GM12801 (cell line): ENCODE data around the gene GPA33.

Experiments used
- TF ChIP-seq, protein P1 (sequence below): IDR thresholded peaks from one replicate; pipeline ENCODE4 v1.5.1; 2011; ENCODE audit warnings: control low read depth; ENCODE audit not compliant: insufficient read length; ENCODE audit errors: extremely low read depth

GPA33 gene

DNA sequence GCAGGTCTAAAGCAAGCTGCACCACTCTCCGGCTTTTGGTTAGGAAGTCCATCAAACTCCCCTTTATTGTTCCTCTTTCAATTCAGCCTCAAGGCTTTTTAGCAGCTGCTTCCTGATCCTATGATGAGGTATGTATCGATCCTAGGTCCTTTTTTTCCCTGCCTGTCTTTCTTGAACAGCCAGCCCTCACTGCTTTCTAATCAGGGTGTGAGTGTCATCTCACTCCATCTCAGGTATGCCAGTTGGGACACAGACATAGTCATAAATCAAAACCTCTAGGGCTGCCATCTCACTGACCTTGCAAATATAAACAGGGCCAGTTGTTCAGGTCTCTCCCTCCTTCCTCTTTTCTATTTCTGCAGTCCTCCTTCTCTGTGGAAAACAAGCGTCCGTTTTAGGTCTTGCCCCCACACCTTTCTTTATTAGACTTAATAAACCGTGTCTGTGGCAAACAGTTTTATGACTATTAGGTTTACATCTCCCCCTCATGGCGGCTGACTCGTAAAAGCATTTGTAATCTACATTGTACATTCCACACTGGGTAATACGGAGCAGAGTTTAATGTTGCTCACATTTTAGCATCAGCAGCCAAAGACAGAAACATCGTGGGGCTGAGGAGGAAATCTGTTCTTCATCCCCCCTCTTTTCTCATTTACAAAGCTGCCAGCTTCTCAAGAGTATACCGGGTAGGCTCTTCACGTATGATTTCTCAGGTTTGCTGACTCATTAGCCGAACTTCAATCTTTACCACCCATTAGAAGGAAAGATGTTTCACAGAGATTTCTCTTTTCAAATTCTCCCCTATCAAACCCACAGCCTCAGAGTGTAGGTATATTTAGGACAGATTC is 15.3 kb upstream of the GPA33 start:
- TF ChIP-seq, protein P1, sequence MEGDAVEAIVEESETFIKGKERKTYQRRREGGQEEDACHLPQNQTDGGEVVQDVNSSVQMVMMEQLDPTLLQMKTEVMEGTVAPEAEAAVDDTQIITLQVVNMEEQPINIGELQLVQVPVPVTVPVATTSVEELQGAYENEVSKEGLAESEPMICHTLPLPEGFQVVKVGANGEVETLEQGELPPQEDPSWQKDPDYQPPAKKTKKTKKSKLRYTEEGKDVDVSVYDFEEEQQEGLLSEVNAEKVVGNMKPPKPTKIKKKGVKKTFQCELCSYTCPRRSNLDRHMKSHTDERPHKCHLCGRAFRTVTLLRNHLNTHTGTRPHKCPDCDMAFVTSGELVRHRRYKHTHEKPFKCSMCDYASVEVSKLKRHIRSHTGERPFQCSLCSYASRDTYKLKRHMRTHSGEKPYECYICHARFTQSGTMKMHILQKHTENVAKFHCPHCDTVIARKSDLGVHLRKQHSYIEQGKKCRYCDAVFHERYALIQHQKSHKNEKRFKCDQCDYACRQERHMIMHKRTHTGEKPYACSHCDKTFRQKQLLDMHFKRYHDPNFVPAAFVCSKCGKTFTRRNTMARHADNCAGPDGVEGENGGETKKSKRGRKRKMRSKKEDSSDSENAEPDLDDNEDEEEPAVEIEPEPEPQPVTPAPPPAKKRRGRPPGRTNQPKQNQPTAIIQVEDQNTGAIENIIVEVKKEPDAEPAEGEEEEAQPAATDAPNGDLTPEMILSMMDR, result no peak

DNA sequence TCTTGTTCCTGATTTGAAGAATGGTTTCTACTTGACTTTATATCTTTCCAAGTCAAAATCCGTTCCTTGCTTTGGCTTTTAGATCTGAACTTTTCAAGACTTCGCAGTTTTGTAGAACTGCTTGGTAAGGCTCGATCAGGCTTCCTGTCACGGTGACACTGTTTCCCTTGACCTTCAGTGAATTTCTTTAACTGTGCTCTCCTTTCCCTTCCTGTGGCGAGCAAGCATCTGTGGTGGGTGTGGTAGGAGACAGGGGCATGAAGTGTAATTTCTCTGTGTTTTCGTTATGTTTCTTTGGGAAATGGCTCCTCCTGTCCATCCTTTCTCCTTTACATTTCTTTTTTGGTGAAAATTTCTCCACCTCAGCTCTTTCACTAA is 14.1 kb upstream of the GPA33 start:
- TF ChIP-seq, protein P1, result no peak

DNA sequence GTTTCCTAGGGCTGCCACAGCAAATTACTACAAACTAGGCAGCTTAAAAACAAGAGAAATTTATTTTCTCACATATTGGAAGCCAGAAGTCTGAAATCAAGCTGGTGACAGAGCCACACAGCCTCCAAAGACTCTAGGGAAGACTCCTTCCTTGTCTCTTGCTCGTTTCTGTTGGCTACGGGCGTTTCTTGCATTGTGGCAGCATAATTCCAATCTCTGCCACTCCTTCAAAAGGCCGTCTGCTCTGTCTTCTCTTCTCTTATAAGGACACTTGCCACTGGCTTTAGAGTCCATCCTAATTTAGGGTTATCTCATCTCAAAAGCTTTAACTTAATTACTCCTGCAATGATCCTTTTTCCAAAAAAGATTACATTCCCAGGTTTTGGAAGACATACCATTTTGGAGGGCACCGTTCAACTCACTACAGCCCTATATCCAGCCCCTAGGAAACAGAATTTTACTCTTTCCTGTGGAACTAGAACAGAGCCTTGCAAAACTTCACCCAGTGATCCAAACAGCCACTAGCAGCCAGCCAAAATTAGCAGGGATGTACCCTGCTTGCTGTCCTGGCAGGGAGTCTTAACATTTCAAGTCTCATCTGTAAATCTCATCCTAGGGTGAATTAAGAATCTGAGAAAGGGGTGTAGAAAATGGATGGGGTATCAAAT is 12.9 kb upstream of the GPA33 start:
- TF ChIP-seq, protein P1, result no peak

DNA sequence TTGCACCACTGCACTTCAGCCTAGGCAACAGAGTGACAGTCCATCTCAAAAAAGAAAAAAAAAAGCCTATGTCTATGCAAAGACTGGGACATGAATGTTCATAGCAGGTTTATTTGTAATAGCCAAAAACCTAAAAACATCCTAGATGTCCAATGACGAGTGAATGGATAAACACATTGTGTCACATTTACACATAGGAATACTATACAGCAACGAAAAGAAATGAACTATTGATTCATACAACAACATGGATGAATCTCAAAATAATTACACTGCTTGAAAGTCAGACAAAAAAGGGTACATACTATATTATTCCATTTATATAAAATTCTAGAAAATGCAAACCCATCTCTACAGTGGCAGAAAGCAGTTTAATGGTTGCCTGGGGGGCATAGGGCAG is 11.6 kb upstream of the GPA33 start:
- TF ChIP-seq, protein P1, result no peak

DNA sequence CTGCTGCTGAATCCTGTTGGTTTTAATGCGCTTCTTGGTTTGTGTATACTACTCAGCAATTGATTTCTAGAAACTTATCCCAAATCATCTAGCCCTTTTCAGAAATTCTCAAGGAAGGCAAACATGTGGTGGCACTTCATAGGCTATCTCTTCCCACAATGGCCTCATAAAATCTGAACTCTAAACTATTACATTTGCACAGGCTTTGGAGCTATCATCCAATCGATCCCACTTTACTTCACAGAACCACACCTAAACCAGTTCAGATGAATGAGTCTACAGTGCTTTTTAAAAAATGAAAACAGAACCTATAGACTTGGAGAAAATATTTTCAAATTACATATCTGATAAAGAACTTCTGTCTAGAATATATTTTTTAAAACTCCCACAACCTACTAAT is 10.6 kb upstream of the GPA33 start:
- TF ChIP-seq, protein P1, result no peak

DNA sequence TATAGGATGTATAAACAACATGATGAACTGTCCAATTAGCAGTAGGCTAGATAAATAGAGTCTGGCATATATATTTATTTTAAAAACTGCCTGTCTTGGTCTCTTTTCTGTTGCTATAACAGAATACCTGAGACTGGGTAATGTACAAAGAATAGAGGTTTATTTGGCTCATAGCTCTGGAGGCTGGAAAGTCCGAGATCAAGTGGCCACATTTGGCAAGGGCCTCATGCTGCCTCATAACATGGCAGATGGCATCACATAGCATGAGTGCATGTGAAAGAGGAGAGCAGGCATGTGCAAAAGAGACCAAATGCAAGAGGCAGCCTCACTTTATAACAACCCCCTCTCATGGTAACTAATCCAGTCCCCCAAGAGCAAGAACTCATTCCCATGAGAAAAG is 9.7 kb upstream of the GPA33 start:
- TF ChIP-seq, protein P1, result no peak

DNA sequence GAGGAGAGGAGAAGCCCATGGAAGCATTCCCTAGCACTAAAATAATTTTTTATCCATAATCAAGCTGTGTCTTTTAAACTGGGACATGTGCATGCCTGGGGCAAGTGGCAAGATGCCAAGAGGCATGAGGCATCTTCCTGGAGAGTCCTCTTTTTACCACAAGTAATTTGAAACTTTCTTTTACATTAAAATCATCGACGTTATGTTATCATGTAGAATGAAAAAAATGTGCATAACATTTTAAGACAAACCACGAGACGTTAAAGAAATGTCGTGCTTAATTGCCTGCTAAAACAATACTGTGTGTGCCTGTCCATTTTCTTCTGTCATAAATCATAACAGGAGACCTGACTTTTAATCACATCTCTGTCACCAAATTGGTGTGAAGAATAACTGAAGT is 5.2 kb upstream of the GPA33 start:
- TF ChIP-seq, protein P1, result no peak
